ENCODE data around the gene ABCA1.
A peak's percentile ranks its signal among the peaks of the same experiment; 100 is the strongest.

ABCA1 gene

GRCh38 chr9:104871961-104872527 is 55.9 kb downstream of the ABCA1 start:
- Histone ChIP-seq H3K36me3 (replicated peaks; ENCODE audit: low read depth, low read length) (no peaks in the 10 kb centered on the region), H3K4me2 (ENCODE audit: low read length) (no peak overlapping the region), H3K9ac (ENCODE audit: low read length) (no peak overlapping the region), H3K4me1 (ENCODE audit: low read length) (peaks cover 18% of the 10 kb centered on the region), H3K27me3 (ENCODE audit: low read depth, low read length) (0 out of 2 replicates have a peak, but pooled peaks cover 3% of the 10 kb centered on the region), H3K4me3 (ENCODE audit: low read length) (no peak overlapping the region), H3K9me3 (ENCODE audit: insufficient read depth, low read length) (no peaks in the 10 kb centered on the region), H3K27ac (ENCODE audit: low read length) (no peak overlapping the region), H2AFZ (ENCODE audit: low read depth, low read length) (no peak overlapping the region), H3K79me2 (ENCODE audit: low read length) (no peaks in the 10 kb centered on the region), H4K20me1 (ENCODE audit: insufficient read depth, low read length) (no peaks in the 10 kb centered on the region)
- TF ChIP-seq CTCF (IDR thresholded peaks at IDR 0.05; ENCODE audit: low read depth, low read length) (no peak), EZH2phosphoT487 (IDR thresholded peaks at IDR 0.05; ENCODE audit: low read depth) (no peak)

DNA sequence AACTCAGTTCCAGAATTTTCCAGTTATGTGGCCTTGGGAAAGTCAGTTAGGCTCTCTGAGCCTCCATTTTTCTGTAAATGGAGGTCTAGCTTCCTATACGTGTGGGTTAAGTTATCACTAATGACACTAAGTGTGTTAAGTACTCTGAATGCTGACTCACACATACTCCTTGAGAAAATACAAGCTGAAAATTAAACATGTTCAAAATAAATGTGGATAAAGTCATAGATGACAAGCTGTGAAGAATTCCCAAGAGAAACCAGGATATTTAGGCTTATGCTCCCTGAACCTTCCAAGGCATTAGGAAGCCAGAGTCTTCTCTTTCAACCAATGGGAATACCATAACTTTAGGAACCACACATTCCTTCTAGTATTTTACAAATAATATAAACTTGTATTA is 58.1 kb downstream of the ABCA1 start:
- H3K4me3 ChIP-seq (ENCODE audit: low read length): no peak overlapping the region
- no peak overlapping the region for H3K9ac ChIP-seq (ENCODE audit: low read length)
- H3K27ac ChIP-seq (ENCODE audit: low read length): no peak overlapping the region
- no peaks in the 10 kb centered on the region for H3K36me3 ChIP-seq (replicated peaks; ENCODE audit: low read depth, low read length)
- no peaks in the 10 kb centered on the region for H4K20me1 ChIP-seq (ENCODE audit: insufficient read depth, low read length)
- no peaks in the 10 kb centered on the region for H3K79me2 ChIP-seq (ENCODE audit: low read length)
- TF ChIP-seq EZH2phosphoT487 (IDR thresholded peaks at IDR 0.05; ENCODE audit: low read depth) (no peak), CTCF (IDR thresholded peaks at IDR 0.05; ENCODE audit: low read depth, low read length) (no peak)
- H3K4me2 ChIP-seq (ENCODE audit: low read length): 0 out of 2 replicates have a peak overlapping the region, but pooled peaks have one; percentile 61
- no peaks in the 10 kb centered on the region for H3K9me3 ChIP-seq (ENCODE audit: insufficient read depth, low read length)
- 0 out of 2 replicates have a peak, but pooled peaks cover 3% of the 10 kb centered on the region for H3K27me3 ChIP-seq (ENCODE audit: low read depth, low read length)
- peaks cover 18% of the 10 kb centered on the region for H3K4me1 ChIP-seq (ENCODE audit: low read length)
- no peak overlapping the region for H2AFZ ChIP-seq (ENCODE audit: low read depth, low read length)

- peaks cover 18% of the 10 kb centered on the region for H3K4me1 ChIP-seq (ENCODE audit: low read length)
Observed at GRCh38 chr9:104868687-104869404, 59.1 kb downstream of the ABCA1 start.

More at GRCh38 chr9:104868687-104869404, 59.1 kb downstream of the ABCA1 start:
- Histone ChIP-seq H3K27ac (ENCODE audit: low read length) (no peak overlapping the region), H4K20me1 (ENCODE audit: insufficient read depth, low read length) (no peaks in the 10 kb centered on the region), H3K27me3 (ENCODE audit: low read depth, low read length) (0 out of 2 replicates have a peak, but pooled peaks cover 3% of the 10 kb centered on the region), H3K9ac (ENCODE audit: low read length) (peak overlapping the region; percentile 2; the same call in 1 of the 2 replicates), H3K4me2 (ENCODE audit: low read length) (peak overlapping the region; percentile 61), H2AFZ (ENCODE audit: low read depth, low read length) (peak overlapping the region; percentile 47; the same call in 1 of the 2 replicates), H3K9me3 (ENCODE audit: insufficient read depth, low read length) (no peaks in the 10 kb centered on the region), H3K36me3 (replicated peaks; ENCODE audit: low read depth, low read length) (no peaks in the 10 kb centered on the region), H3K79me2 (ENCODE audit: low read length) (no peaks in the 10 kb centered on the region), H3K4me3 (ENCODE audit: low read length) (peak overlapping the region; percentile 24; the same call in 1 of the 2 replicates)
- TF ChIP-seq CTCF (IDR thresholded peaks at IDR 0.05; ENCODE audit: low read depth, low read length): no peak
- TF ChIP-seq EZH2phosphoT487 (IDR thresholded peaks at IDR 0.05; ENCODE audit: low read depth): no peak

Measured in OCI-LY3 (cell line).